Measurements from ENCODE around the gene GDPD2.

Gene GDPD2

GRCh38 chrX:70439016-70439415 lies 15.9 kb downstream of the GDPD2 start:
- DNase-seq = no peak

GRCh38 chrX:70442224-70442623 lies 19.1 kb downstream of the GDPD2 start:
- DNase-seq = no peak

GRCh38 chrX:70444326-70444945 lies 21.3 kb downstream of the GDPD2 start, which contains the start of gene DLG3:
Gene DLG3 (plus strand): TSS chrX:70444835. CDS start chrX:70445202, 367 bp downstream.
- DNase-seq = peak; percentile 73

- no peak for DNase-seq
Observed at GRCh38 chrX:70444946-70445656, 22.0 kb downstream of the GDPD2 start.

- DNase-seq = no peak
Observed at GRCh38 chrX:70445951-70446350, 22.8 kb downstream of the GDPD2 start.

- no peak for DNase-seq
Observed at GRCh38 chrX:70446380-70447350, 23.6 kb downstream of the GDPD2 start.

- no peak for DNase-seq
Observed at GRCh38 chrX:70449457-70449966, 26.4 kb downstream of the GDPD2 start.

- peak; percentile 64 for DNase-seq
Observed at GRCh38 chrX:70452143-70452733, 29.1 kb downstream of the GDPD2 start.

- no peak for DNase-seq
Observed at GRCh38 chrX:70453024-70453618, 30.0 kb downstream of the GDPD2 start.

GRCh38 chrX:70454441-70455365 lies 31.6 kb downstream of the GDPD2 start:
- peak; percentile 97 for DNase-seq

GRCh38 chrX:70455366-70456202 lies 32.5 kb downstream of the GDPD2 start:
- no peak for DNase-seq

GRCh38 chrX:70456256-70456655 lies 33.1 kb downstream of the GDPD2 start:
- no peak for DNase-seq

- no peak for DNase-seq
Observed at GRCh38 chrX:70461026-70461425, 37.9 kb downstream of the GDPD2 start.

- DNase-seq = no peak
Observed at GRCh38 chrX:70464051-70464450, 40.9 kb downstream of the GDPD2 start.

GRCh38 chrX:70466968-70467367 lies 43.9 kb downstream of the GDPD2 start:
- no peak for DNase-seq

- DNase-seq = no peak
Observed at GRCh38 chrX:70468709-70469108, 45.6 kb downstream of the GDPD2 start.

- DNase-seq = no peak
Observed at GRCh38 chrX:70470850-70471289, 47.8 kb downstream of the GDPD2 start.

- no peak for DNase-seq
Observed at GRCh38 chrX:70476166-70476933, 53.2 kb downstream of the GDPD2 start.
